ENCODE data around the gene WRAP73. TPM values are rescaled to one million over a fixed set of nuclear protein-coding genes. Genes with fewer than 3 reads are reported as not detected.
A peak's percentile ranks its signal among the peaks of the same experiment; 100 is the strongest.

WRAP73 gene
- total and polyA plus RNA-seq, 9 of the 15 experiments (the other 6 are each of a cell fraction or from before 2014, with no cell fraction given), result 4.3 to 51.8 (median 30.1) TPM

GRCh38 chr1:3654549-3655281 is 4.8 kb upstream of the WRAP73 start (continued):
- TF ChIP-seq ZNF444 (CRISPR knock-in tag; IDR thresholded peaks at IDR 0.05) (no peak), ZNF253 (CRISPR knock-in tag; conservative IDR thresholded peaks at IDR 0.05) (no peak)

GRCh38 chr1:3653286-3653618 is 3.3 kb upstream of the WRAP73 start:
- in situ Hi-C loops (cut with MboI) (no loop called here), intact Hi-C loops (cut with micrococcal nuclease) (no loop called here)
- H3K4me1 ChIP-seq (replicated peaks in 1 of 2; ENCODE audit: control insufficient read depth in 2 of 2, insufficient read depth in 2 of 2, low read length in 2 of 2), result peaks cover 11 to 43% of the 10 kb centered on the region in 2 experiments
- H3K4me2 ChIP-seq (ENCODE audit: insufficient read depth, low read length), result peak overlapping the region; percentile 71
- CTCF ChIA-PET (ENCODE audit: low intra/inter-chr PET ratio), result no interaction called here
- ATAC-seq (peak; percentile 3; the same call in 2 of the 3 replicates), DNase-seq (ENCODE audit: extremely low read depth in 1 of 4, low spot score in 3 of 4) (peak; percentile 38 to 57 (median 51)), FAIRE-seq (peak; percentile 58)
- 0 out of 2 replicates have a peak overlapping the region, but pooled peaks have one; percentile 77 for H2AFZ ChIP-seq (ENCODE audit: low read depth, low read length)
- H3K27me3 ChIP-seq (ENCODE audit: control insufficient read depth in 2 of 2, insufficient read depth in 2 of 2, low read length in 2 of 2), result peaks cover 43 to 57% of the 10 kb centered on the region in 2 experiments
- POLR2A ChIA-PET, result interaction anchor here (0.6 to 1.1 kb wide), 5 partner anchors 9 to 132 kb away, joined by 3 to 7 read pairs (median 5); no protein-coding TSS in a partner anchor
- H3K79me2 ChIP-seq (ENCODE audit: control insufficient read depth, insufficient read depth, low read length), result peaks cover 11% of the 10 kb centered on the region
- H3K4me3 ChIP-seq, result peak overlapping the region; percentile 47; the same call in 1 of the 2 replicates
- peaks cover 3% of the 10 kb centered on the region for H4K20me1 ChIP-seq (replicated peaks; ENCODE audit: control insufficient read depth, insufficient read depth, low read length)
- WGBS (ENCODE audit: insufficient coverage, low coverage, missing lambda C conversion rate), result 5% methylated on average over 10 of the region's 10 CpGs
- 0 out of 3 replicates have a peak, but pooled peaks cover 4% of the 10 kb centered on the region for H3K36me3 ChIP-seq (ENCODE audit: control insufficient read depth, insufficient read depth, low read length)
- H3K9me3 ChIP-seq (replicated peaks; ENCODE audit: control insufficient read depth, insufficient read depth, low read depth, low read length), result no peaks in the 10 kb centered on the region
- no peak overlapping the region for H3K27ac ChIP-seq (ENCODE audit: extremely low read depth, low read depth, low read length)
- H3K9ac ChIP-seq (ENCODE audit: insufficient read depth in 1 of 2, low read depth in 2 of 2, low read length in 2 of 2), result peak overlapping the region in 1 of 2 experiments; percentile 85; a peak in 2 of 4 replicates
- BruUV-seq (replicated peaks), result no TSS peak
- no peaks in the 10 kb centered on the region for H3K9me1 ChIP-seq (ENCODE audit: control insufficient read depth, insufficient read depth, low read length)
- TF ChIP-seq CBFA2T2 (conservative IDR thresholded peaks at IDR 0.05) (peak; percentile 41; the same call in 1 of the 2 replicates), CBFA2T3 (IDR thresholded peaks at IDR 0.05) (peak; percentile 72), TFAP4 (CRISPR knock-in tag; IDR thresholded peaks at IDR 0.05; ENCODE audit: borderline replicate concordance) (0 out of 2 replicates have a peak, but pooled peaks have one; percentile 0), EP300 (IDR thresholded peaks at IDR 0.05; ENCODE audit: low read length) (peak; percentile 16; the same call in 1 of the 2 replicates), RUNX1 (IDR thresholded peaks at IDR 0.05; ENCODE audit: low read depth) (no peak), ZNF280A (IDR thresholded peaks at IDR 0.05; ENCODE audit: low read depth, partially characterized antibody) (no peak), ZNF347 (CRISPR knock-in tag; IDR thresholded peaks at IDR 0.05; ENCODE audit: low read depth) (no peak), NKRF (IDR thresholded peaks at IDR 0.05; ENCODE audit: borderline replicate concordance) (no peak), ZSCAN29 (IDR thresholded peaks at IDR 0.05) (no peak), SNRNP70 (optimal IDR thresholded peaks at IDR 0.05; ENCODE audit: low read depth, low read length) (no peak), TCF7 (IDR thresholded peaks at IDR 0.05; ENCODE audit: borderline replicate concordance) (no peak), SP1 (CRISPR knock-in tag; IDR thresholded peaks at IDR 0.05) (no peak), ARID1B (IDR thresholded peaks at IDR 0.05) (peak; percentile 52), SAFB (IDR thresholded peaks at IDR 0.05; ENCODE audit: borderline replicate concordance, low read depth, low read length) (no peak), ZZZ3 (IDR thresholded peaks at IDR 0.05) (no peak), FOXJ3 (CRISPR knock-in tag; IDR thresholded peaks at IDR 0.05) (no peak)
